MM.1S (cell line): ENCODE data around the gene FGR.

Source experiments
- DNase-seq: peaks from one replicate; pipeline ENCODE4 v3.0.0-alpha.2; 2015
- H2AFZ ChIP-seq: fragments of 300-600 bp; sonication (generic); 2 replicates; pipeline ENCODE4 v1.6.0; 2016; ENCODE audit warnings: antibody characterized with exemption, low read length
- H3F3A ChIP-seq: fragments of 300-600 bp; sonication (generic); 2 replicates; pipeline ENCODE4 v1.6.1; 2016; ENCODE audit warnings: mild to moderate bottlenecking, antibody characterized with exemption, low read length, moderate library complexity, mixed read lengths; ENCODE audit not compliant: insufficient read depth
- H3K27ac ChIP-seq: fragments of 300-600 bp; sonication (generic); 2 replicates; pipeline ENCODE4 v1.5.1; 2016; ENCODE audit warnings: mild to moderate bottlenecking, low read length
- H3K27me3 ChIP-seq: fragments of 300-600 bp; sonication (generic); replicated peaks from 2 replicates; pipeline ENCODE4 v1.6.0; 2016; ENCODE audit warnings: low read length; ENCODE audit not compliant: insufficient read depth
- H3K36me3 ChIP-seq: fragments of 300-600 bp; sonication (generic); replicated peaks from 2 replicates; pipeline ENCODE4 v1.6.1; 2016; ENCODE audit warnings: mild to moderate bottlenecking, low read length, mixed read lengths; ENCODE audit not compliant: insufficient read depth
- H3K4me1 ChIP-seq: fragments of 300-600 bp; sonication (generic); 2 replicates; pipeline ENCODE4 v1.6.1; 2016; ENCODE audit warnings: low read length, mixed read lengths
- H3K4me2 ChIP-seq: fragments of 300-600 bp; sonication (generic); 2 replicates; pipeline ENCODE4 v1.6.0; 2016; ENCODE audit warnings: low read depth, low read length
- H3K4me3 ChIP-seq: fragments of 300-600 bp; sonication (generic); 2 replicates; pipeline ENCODE4 v1.5.1; 2016; ENCODE audit warnings: low read length, mixed read lengths
- H3K79me2 ChIP-seq: fragments of 300-600 bp; sonication (generic); 2 replicates; pipeline ENCODE4 v1.6.1; 2016; ENCODE audit warnings: mixed run types, low read length, mixed read lengths
- H3K9ac ChIP-seq: fragments of 300-600 bp; sonication (generic); 2 replicates; pipeline ENCODE4 v1.6.1; 2016; ENCODE audit warnings: low read length, mixed read lengths
- H3K9me2 ChIP-seq: fragments of 300-600 bp; sonication (generic); replicated peaks from 2 replicates; pipeline ENCODE4 v1.6.1; 2016; ENCODE audit warnings: mild to moderate bottlenecking, low read length, mixed read lengths; ENCODE audit not compliant: insufficient read depth
- H3K9me3 ChIP-seq: fragments of 300-600 bp; sonication (generic); replicated peaks from 2 replicates; pipeline ENCODE4 v1.6.1; 2016; ENCODE audit warnings: mild to moderate bottlenecking, low read length, mixed read lengths; ENCODE audit not compliant: insufficient read depth
- H4K20me1 ChIP-seq: fragments of 300-600 bp; sonication (generic); 2 replicates; pipeline ENCODE4 v1.6.1; 2016; ENCODE audit warnings: mild to moderate bottlenecking, low read length, moderate library complexity, mixed read lengths; ENCODE audit not compliant: insufficient read depth
- EZH2 ChIP-seq: fragments of 300-600 bp; sonication (generic); optimal IDR thresholded peaks from 2 replicates; pipeline ENCODE3; 2017; ENCODE audit warnings: low read depth, mild to moderate bottlenecking, antibody characterized with exemption, low read length, mixed read lengths
- EZH2phosphoT487 ChIP-seq: fragments of 300-600 bp; sonication (generic); IDR thresholded peaks from 2 replicates; pipeline ENCODE4 v1.6.1; 2018; ENCODE audit warnings: antibody characterized with exemption, low read length
- TF ChIP-seq, protein P1 (sequence below): fragments of 300-600 bp; sonication (generic); IDR thresholded peaks from 2 replicates; pipeline ENCODE4 v1.5.1; 2016; ENCODE audit warnings: antibody characterized with exemption, low read length, mixed read lengths

FGR gene

DNA sequence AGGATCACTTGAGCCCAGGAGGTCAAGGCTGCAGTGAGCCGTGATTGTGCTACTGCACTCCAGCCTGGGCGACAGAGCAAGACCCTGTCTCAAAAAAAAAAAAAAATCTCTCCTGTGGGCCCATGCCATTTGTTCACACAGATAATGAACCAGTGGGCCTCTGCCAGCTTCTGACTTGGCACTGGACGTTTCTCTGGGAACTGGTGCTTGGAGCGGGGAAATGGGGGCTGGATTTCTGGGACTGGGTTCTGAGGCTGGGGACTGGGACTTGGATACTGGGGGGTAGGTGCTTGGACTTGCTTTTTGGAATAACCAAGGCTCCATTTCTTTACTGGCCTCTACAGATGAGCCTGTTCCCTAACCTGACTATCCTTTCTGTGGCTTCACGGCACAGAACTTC is 27.3 kb upstream of the FGR start:
- no peak overlapping the region for H3K4me3 ChIP-seq
- H3K9ac ChIP-seq, result no peak overlapping the region

DNA sequence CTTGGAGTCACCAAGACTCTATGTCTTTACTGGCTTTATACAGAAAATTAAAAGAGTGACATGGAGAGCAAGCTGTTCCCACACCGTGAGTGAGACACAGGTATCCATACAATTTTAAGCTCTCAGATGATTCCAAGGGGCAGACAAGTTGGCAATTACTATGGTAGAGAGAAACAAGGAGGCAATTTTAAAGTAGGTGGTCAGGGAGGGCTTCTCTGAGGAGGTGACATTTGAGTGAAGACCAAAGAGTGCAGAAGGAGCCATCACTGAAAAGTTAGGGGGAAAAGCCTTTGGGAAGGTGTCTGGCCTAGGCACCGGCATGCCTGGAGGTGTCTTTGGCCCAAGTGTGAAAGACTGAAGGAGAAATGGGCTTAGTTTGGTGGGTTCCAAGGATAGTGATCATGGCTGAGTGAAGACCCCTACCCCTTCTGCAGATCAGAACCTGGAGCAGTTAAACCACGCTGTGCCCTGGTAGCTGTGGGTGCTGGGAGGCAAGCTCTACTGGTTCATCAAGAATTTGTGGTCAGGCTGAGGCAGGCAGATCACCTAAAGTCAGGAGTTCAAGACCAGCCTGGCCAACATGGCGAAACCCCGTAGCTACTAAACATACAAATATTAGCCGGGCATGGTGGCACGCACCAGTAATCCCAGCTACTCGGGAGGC is 26.6 kb upstream of the FGR start:
- Histone ChIP-seq H3K4me2 (no peak overlapping the region), H2AFZ (no peak overlapping the region), H4K20me1 (no peaks in the 10 kb centered on the region), H3K36me3 (no peaks in the 10 kb centered on the region), H3K27me3 (no peaks in the 10 kb centered on the region), H3K9ac (no peak overlapping the region), H3K9me3 (no peaks in the 10 kb centered on the region), H3F3A (peaks cover 9% of the 10 kb centered on the region; the same call in 1 of the 2 replicates), H3K4me3 (no peak overlapping the region), H3K27ac (no peak overlapping the region), H3K9me2 (no peaks in the 10 kb centered on the region), H3K4me1 (peaks cover 21% of the 10 kb centered on the region), H3K79me2 (no peaks in the 10 kb centered on the region)
- TF ChIP-seq EZH2 (no peak), EZH2phosphoT487 (no peak)
- TF ChIP-seq, protein P1, sequence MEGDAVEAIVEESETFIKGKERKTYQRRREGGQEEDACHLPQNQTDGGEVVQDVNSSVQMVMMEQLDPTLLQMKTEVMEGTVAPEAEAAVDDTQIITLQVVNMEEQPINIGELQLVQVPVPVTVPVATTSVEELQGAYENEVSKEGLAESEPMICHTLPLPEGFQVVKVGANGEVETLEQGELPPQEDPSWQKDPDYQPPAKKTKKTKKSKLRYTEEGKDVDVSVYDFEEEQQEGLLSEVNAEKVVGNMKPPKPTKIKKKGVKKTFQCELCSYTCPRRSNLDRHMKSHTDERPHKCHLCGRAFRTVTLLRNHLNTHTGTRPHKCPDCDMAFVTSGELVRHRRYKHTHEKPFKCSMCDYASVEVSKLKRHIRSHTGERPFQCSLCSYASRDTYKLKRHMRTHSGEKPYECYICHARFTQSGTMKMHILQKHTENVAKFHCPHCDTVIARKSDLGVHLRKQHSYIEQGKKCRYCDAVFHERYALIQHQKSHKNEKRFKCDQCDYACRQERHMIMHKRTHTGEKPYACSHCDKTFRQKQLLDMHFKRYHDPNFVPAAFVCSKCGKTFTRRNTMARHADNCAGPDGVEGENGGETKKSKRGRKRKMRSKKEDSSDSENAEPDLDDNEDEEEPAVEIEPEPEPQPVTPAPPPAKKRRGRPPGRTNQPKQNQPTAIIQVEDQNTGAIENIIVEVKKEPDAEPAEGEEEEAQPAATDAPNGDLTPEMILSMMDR, result no peak
- DNase-seq, result no peak

More for the DNA sequence above, 27.3 kb upstream of the FGR start:
- Histone ChIP-seq H3K27ac (no peak overlapping the region), H3K4me2 (no peak overlapping the region), H3K27me3 (no peaks in the 10 kb centered on the region), H3K36me3 (no peaks in the 10 kb centered on the region), H4K20me1 (no peaks in the 10 kb centered on the region), H3K79me2 (no peaks in the 10 kb centered on the region), H2AFZ (peak overlapping the region; percentile 87), H3K4me1 (peaks cover 21% of the 10 kb centered on the region), H3K9me3 (no peaks in the 10 kb centered on the region), H3F3A (peaks cover 9% of the 10 kb centered on the region; the same call in 1 of the 2 replicates), H3K9me2 (no peaks in the 10 kb centered on the region)
- DNase-seq, result no peak
- no peak for TF ChIP-seq EZH2
- no peak for TF ChIP-seq EZH2phosphoT487
- TF ChIP-seq, protein P1, result no peak

DNA sequence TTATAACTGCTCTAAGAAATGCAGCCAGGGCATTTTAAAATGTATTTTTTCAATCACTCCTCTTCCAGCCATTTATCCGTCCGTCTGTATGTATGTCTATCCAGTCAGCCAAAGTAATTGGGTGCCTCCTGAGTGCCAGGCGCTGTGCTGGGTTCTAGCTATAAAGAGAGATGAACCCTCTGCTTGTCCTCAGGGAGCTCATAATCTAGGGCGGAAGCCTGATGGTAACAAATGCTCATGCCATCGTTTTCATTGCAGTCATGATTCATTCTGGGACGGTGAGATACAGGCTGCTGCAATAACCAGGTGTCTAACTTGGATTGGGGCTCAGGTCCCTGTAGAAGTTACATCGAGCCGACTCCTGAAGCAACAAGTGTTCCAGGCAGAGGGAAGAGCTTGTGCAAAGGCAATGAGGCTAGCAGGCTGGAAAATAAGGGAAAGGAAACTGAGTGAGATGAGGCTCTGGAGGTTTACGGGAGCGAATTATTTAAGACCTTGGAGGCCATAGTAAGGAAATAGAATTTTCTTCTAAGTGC is 25.4 kb upstream of the FGR start:
- no peaks in the 10 kb centered on the region for H3K9me3 ChIP-seq
- H3K4me1 ChIP-seq, result peaks cover 21% of the 10 kb centered on the region
- no peaks in the 10 kb centered on the region for H4K20me1 ChIP-seq
- no peak overlapping the region for H3K27ac ChIP-seq
- peak overlapping the region; percentile 89 for H2AFZ ChIP-seq
- no peak for DNase-seq
- no peaks in the 10 kb centered on the region for H3K27me3 ChIP-seq
- peak overlapping the region; percentile 56 for H3K4me3 ChIP-seq
- H3K4me2 ChIP-seq, result peak overlapping the region; percentile 77
- peak overlapping the region; percentile 11; the same call in 1 of the 2 replicates for H3K9ac ChIP-seq
- no peaks in the 10 kb centered on the region for H3K79me2 ChIP-seq
- H3K36me3 ChIP-seq, result no peaks in the 10 kb centered on the region
- TF ChIP-seq, protein P1, result no peak
- TF ChIP-seq EZH2 (no peak), EZH2phosphoT487 (no peak)
- H3K9me2 ChIP-seq, result no peaks in the 10 kb centered on the region
- peaks cover 9% of the 10 kb centered on the region; the same call in 1 of the 2 replicates for H3F3A ChIP-seq
